HT1080 (cell line): ENCODE measurements around the gene CXCR3. TPM values are rescaled to one million over a fixed set of nuclear protein-coding genes. Genes with fewer than 3 reads are reported as not detected.

Source experiments
- total RNA-seq: library from RNA; depleted of rRNA; stranded (reverse); fragments of >200 nt; shearing (Covaris generic); gene quantifications from 2 replicates; pipeline ENCODE4 v1.2.3, GENCODE V29; 2014; rRNA removed

Gene CXCR3
- total RNA-seq, 1 experiment from 2014 or later, result not detected

Other genes with a start within 250 kb of the CXCR3 start
- 49.6 and 55.5 TPM in 2 replicates for gene OGT, start 85.4 kb downstream of the CXCR3 start, total RNA-seq
- 0.87 and 1.4 TPM in 2 replicates for gene GCNA, start 40.1 kb downstream of the CXCR3 start, total RNA-seq
- not detected in 2 replicates for gene CXorf49, start 99.8 kb upstream of the CXCR3 start, total RNA-seq
- gene CXorf49B, start 144.8 kb upstream of the CXCR3 start, total RNA-seq, result not detected in 2 replicates